NB4 (cell line): ENCODE measurements around the gene ARHGEF9.
A peak's percentile ranks its signal among the peaks of the same experiment; 100 is the strongest.

Experiments
- DNase-seq: peaks from one replicate; pipeline ENCODE4 v3.0.0; 2010; ENCODE audit warnings: low read depth
- H3K4me3 ChIP-seq: one replicate; pipeline ENCODE4 v1.5.1; 2011; ENCODE audit warnings: mild to moderate bottlenecking, low read depth, low read length, moderate library complexity
- MYC ChIP-seq: IDR thresholded peaks from 2 replicates; pipeline ENCODE4 v1.6.1; 2011; ENCODE audit warnings: low read depth, low read length
- POLR2A ChIP-seq: IDR thresholded peaks from 2 replicates; pipeline ENCODE4 v1.6.1; 2011; ENCODE audit warnings: mild to moderate bottlenecking; ENCODE audit not compliant: insufficient read length; ENCODE audit errors: extremely low read depth
- TF ChIP-seq, protein P1 (sequence below): IDR thresholded peaks from one replicate; pipeline ENCODE4 v1.5.1; 2012; ENCODE audit warnings: low read depth, low read length
- TF ChIP-seq, protein P2 (sequence below): IDR thresholded peaks from 2 replicates; pipeline ENCODE4 v1.6.1; 2011; ENCODE audit warnings: low read depth, low read length

ARHGEF9 gene

DNA sequence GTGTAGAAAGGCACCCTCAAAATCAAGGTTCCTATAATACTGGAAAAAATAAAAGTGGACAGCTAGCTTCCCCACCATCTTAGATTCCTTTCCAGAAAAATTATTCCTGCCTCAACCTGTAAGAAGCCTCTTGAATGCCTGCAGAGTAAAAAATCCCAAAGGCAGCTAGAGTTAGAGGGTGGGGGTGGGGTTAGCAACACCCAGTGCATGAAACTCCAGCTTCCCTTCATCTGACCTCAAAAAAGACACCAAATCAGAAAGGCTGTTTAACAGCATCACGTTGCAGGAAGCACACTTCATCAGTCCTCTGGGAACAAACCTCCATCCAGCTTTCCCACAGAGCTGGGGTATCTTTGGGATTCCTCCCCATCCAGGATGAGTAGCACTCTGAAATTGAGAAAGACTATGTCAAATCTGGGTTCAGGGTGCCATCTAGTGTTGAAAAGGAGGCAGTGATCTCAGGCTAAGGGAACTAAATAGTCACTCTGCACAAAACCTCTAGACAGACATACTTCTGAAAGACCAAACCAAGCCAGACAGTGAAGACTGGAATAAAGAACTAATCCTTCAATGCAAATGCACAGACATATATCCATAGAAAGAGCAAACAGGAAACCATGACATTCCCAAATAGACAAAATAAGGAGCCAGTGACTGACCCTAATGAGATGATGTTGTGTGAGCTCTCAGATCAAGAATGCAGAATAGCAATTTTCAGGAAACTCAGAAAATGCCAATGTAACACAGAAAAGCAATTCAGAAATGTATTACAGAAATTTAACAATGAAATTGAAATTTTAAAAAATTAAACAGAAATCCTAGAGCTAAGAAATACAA is 97.9 kb downstream of the ARHGEF9 start:
- peak; percentile 41 for DNase-seq
- H3K4me3 ChIP-seq, result no peak overlapping the region
- TF ChIP-seq, protein P1, sequence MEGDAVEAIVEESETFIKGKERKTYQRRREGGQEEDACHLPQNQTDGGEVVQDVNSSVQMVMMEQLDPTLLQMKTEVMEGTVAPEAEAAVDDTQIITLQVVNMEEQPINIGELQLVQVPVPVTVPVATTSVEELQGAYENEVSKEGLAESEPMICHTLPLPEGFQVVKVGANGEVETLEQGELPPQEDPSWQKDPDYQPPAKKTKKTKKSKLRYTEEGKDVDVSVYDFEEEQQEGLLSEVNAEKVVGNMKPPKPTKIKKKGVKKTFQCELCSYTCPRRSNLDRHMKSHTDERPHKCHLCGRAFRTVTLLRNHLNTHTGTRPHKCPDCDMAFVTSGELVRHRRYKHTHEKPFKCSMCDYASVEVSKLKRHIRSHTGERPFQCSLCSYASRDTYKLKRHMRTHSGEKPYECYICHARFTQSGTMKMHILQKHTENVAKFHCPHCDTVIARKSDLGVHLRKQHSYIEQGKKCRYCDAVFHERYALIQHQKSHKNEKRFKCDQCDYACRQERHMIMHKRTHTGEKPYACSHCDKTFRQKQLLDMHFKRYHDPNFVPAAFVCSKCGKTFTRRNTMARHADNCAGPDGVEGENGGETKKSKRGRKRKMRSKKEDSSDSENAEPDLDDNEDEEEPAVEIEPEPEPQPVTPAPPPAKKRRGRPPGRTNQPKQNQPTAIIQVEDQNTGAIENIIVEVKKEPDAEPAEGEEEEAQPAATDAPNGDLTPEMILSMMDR, result peak; percentile 53
- TF ChIP-seq MYC, result no peak

DNA sequence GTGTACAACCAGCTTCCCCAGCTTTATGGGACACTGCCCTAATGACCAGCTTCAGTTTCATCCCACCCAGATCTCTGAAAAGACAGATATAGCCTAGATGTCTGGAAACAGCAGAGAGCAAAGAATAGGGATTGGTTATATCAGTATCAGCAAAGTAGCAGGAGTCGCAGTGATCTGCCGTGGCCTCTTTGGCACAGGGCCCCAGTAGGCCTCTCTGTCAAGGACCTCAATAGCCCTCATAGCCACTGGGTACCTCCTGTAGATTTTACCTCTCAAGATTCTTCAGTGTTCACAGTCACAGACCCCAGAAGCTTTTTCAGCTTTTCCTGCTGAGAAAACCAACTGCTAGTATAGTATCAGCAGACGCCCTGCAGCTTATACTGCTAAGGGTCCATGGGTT is 104.6 kb downstream of the ARHGEF9 start:
- DNase-seq, result no peak
- no peak for TF ChIP-seq POLR2A
- TF ChIP-seq, protein P2, sequence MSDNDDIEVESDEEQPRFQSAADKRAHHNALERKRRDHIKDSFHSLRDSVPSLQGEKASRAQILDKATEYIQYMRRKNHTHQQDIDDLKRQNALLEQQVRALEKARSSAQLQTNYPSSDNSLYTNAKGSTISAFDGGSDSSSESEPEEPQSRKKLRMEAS, result no peak
- TF ChIP-seq MYC, result no peak
- no peak overlapping the region for H3K4me3 ChIP-seq

DNA sequence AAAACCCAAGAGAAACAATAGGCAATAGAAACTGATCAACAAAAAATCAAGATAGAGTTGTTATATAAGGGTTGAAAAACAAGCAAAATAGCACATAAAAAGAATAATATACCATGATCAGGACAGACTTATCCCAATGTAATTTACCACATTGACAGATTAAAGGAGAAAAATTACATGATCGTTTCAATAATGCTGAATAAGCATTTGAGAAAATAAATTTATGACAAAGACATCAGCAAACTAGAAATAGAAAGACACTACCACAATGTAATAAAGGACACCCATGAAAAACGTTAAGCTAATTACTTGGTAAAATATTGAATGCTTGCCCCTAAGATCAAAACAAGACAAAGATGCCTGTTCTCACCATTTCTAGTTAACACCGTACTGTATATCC is 105.6 kb downstream of the ARHGEF9 start:
- TF ChIP-seq POLR2A (no peak), MYC (no peak)
- TF ChIP-seq, protein P2, result no peak
- TF ChIP-seq, protein P1, result no peak
- no peak for DNase-seq
- H3K4me3 ChIP-seq, result no peak overlapping the region

DNA sequence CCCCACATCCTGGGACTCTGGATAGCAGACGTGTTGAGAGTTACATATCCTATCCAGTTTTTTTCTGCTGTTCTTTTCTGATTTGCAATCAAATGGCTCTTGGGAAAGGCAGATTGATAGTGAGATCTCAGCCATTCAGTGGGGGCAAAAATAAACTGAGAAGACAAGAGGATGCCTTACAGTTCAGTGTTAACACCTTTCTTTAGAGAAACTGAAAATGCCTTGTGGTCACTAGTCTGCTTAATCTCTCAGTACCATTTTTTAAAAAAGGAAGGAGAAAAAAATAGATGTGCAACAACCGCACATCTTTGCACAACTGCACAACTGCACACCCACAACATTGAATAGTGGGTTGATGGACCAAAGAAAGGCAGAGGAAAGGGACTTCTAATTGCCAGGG is 109.3 kb downstream of the ARHGEF9 start:
- H3K4me3 ChIP-seq, result no peak overlapping the region
- no peak for TF ChIP-seq MYC
- TF ChIP-seq POLR2A, result no peak
- TF ChIP-seq, protein P2, result no peak
- TF ChIP-seq, protein P1, result no peak
- no peak for DNase-seq

DNA sequence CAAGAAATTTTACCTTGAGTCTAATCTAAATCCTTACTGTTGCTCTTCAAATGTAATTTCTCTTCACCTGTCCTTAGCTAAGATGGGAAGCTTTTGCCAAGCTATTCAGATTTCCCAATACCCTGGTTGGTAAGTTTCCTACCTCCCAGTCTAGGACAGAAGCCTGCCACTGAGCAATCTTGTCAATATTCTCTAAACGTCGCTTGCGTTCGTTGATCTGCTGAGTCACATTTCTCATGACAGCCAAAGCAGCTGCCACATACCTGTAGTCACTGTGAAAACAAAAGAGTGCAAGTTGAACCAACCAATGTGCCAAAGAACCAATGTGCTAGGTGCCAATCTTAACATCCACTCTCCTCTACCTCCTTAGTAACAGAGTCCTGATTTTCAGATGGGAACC is 111.1 kb downstream of the ARHGEF9 start:
- DNase-seq, result no peak
- no peak overlapping the region for H3K4me3 ChIP-seq
- TF ChIP-seq MYC (no peak), POLR2A (no peak)
- TF ChIP-seq, protein P2, result no peak
- TF ChIP-seq, protein P1, result no peak

DNA sequence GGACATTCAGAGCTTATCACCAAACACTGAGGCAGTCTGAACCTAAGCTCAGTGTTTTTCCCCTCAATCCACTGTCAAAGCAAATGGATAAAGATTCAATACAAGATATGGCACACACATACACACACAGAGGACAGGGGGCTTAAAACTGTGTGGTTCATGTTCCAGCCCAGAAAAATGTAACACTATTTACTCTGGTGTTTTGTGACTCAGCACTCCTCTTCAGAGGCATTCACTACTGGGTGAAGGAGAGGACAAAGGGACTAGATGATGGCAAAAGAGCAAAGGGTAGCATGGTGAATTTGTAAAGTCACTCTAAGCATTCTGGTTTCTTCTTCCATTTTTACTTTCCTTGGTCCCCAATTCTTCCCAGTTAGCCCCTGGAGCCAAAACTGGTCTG is 120.3 kb downstream of the ARHGEF9 start:
- no peak for DNase-seq
- TF ChIP-seq MYC (no peak), POLR2A (no peak)
- TF ChIP-seq, protein P1, result no peak
- TF ChIP-seq, protein P2, result no peak
- H3K4me3 ChIP-seq, result no peak overlapping the region
